Prostate gland (tissue), 2 donors: ENCODE measurements around the gene NUP160. TPM values are rescaled to one million over a fixed set of nuclear protein-coding genes. Genes with fewer than 3 reads are reported as not detected.

Source experiments
- DNase-seq: peaks from one replicate; pipeline ENCODE4 v3.0.0-alpha.2; 2019; ENCODE audit warnings: low spot score
- H3K27ac ChIP-seq, 2 donors: fragments of 200-600 bp; sonication (generic); 2 replicates each; pipeline ENCODE4 v1.5.1; 2017 to 2019
- H3K27me3 ChIP-seq: fragments of 200-600 bp; sonication (generic); replicated peaks from 2 replicates; pipeline ENCODE4 v1.5.1; 2019; ENCODE audit not compliant: insufficient read depth
- H3K36me3 ChIP-seq, 2 donors: fragments of 200-600 bp; sonication (generic); 1 replicate in 1 of 2; 2 replicates in 1 of 2; pipeline versions ENCODE4 v1.5.1 to v1.8.1; 2017 to 2019
- H3K4me1 ChIP-seq: fragments of 200-600 bp; sonication (generic); replicated peaks from 2 replicates; pipeline ENCODE4 v1.5.1; 2019
- H3K4me3 ChIP-seq, 2 donors: fragments of 200-600 bp; sonication (generic); 2 replicates each; pipeline ENCODE4 v1.5.1; 2017 to 2019
- H3K9me3 ChIP-seq: fragments of 200-600 bp; sonication (generic); 2 replicates; pipeline ENCODE4 v1.5.1; 2017
- CTCF ChIP-seq, 4 experiments: fragments of 200-600 bp in 2 of 4; fragments of 450-650 bp in 2 of 4; sonication (generic) in 2 of 4; IDR thresholded peaks; 1 replicate in 3 of 4; 2 replicates in 1 of 4; pipeline ENCODE4 v1.5.1; 2016 to 2019; ENCODE audit warnings: antibody characterized with exemption in 4 of 4, mild to moderate bottlenecking in 2 of 4, moderate library complexity in 2 of 4
- POLR2A ChIP-seq: fragments of 450-650 bp; IDR thresholded peaks from one replicate; pipeline ENCODE4 v1.6.1; 2016; ENCODE audit warnings: antibody characterized with exemption, mild to moderate bottlenecking
- POLR2AphosphoS5 ChIP-seq: sonication (generic); formaldehyde crosslinking; IDR thresholded peaks from one replicate; pipeline ENCODE4 v1.6.1; 2017; ENCODE audit warnings: antibody characterized with exemption
- WGBS: methylation state at CpG from one replicate; pipeline ENCODE4 v1.1.5; 2018; 5-methylcytosine and 5-hydroxymethylcytosine counted together
- intact Hi-C: fragments of 100-400 bp; cut with DNase I; formaldehyde crosslinking; loops from one replicate; pipeline ENCODE4 v1.14.2; 2022
- small RNA-seq, 2 donors: library from RNA; depleted of rRNA; stranded (forward); fragments of <200 nt; gene quantifications; one replicate each; pipeline ENCODE3, GENCODE V24; 2016
- total RNA-seq, 2 donors: library from RNA; depleted of rRNA; stranded (reverse); fragments of >200 nt; gene quantifications; one replicate each; pipeline ENCODE4 v1.1.0, GENCODE V29; 2016

NUP160 gene
- total RNA-seq, 2 donors from 2014 or later, result 17.9 to 43.2 TPM

- intact Hi-C loops, result no loop called here
- Histone ChIP-seq H3K4me3 (no peak overlapping the region), H3K27me3 (no peaks in the 10 kb centered on the region), H3K4me1 (no peaks in the 10 kb centered on the region), H3K9me3 (no peaks in the 10 kb centered on the region), H3K36me3 (peaks cover 10 to 37% of the 10 kb centered on the region in 2 donors), H3K27ac (no peak overlapping the region)
- TF ChIP-seq POLR2AphosphoS5, result no peak
- TF ChIP-seq CTCF (IDR thresholded peaks at IDR 0.05), result no peak
- TF ChIP-seq POLR2A, result no peak
- DNase-seq, result no peak
- WGBS, result 74% methylated on average over 10 of the region's 10 CpGs
Observed at GRCh38 chr11:47732271-47732670, 115.9 kb downstream of the NUP160 start.

GRCh38 chr11:47731475-47731874, 116.7 kb downstream of the NUP160 start:
- intact Hi-C loops, result no loop called here
- Histone ChIP-seq H3K4me3 (no peak overlapping the region), H3K36me3 (peaks cover 10 to 37% of the 10 kb centered on the region in 2 donors), H3K4me1 (no peaks in the 10 kb centered on the region), H3K9me3 (no peaks in the 10 kb centered on the region), H3K27me3 (no peaks in the 10 kb centered on the region), H3K27ac (peak overlapping the region in 1 of 2 donors; percentile 21)
- TF ChIP-seq POLR2AphosphoS5 (no peak), CTCF (IDR thresholded peaks at IDR 0.05) (no peak), POLR2A (no peak)
- 20% methylated on average over 6 of the region's 6 CpGs for WGBS
- no peak for DNase-seq

Small RNA genes lying within 50 kb of the gene (small RNA-seq; reads per million reads assigned to genes)
- gene AC021443.1 (0 reads per million in 2 donors), gene RF00019 (0 reads per million in 2 donors), gene RNA5SP340 (0 reads per million in 2 donors)

Other genes starting within 250 kb of the NUP160 start
- gene MTCH2, start 205.8 kb downstream of the NUP160 start, total RNA-seq, result 10 to 100 TPM; 48.4 to 56.8 TPM
- gene AGBL2, start 133.0 kb downstream of the NUP160 start, total RNA-seq, result 1 to 10 TPM; 3.6 to 4.4 TPM
- gene FNBP4, start 81.0 kb downstream of the NUP160 start, total RNA-seq, result 100 to 1,000 TPM in 1 of 2 donors, 10 to 100 TPM in 1; 73.5 to 148 TPM
- 10 to 100 TPM; 24.9 to 48.0 TPM for gene PTPRJ, start 132.2 kb upstream of the NUP160 start, total RNA-seq